Esophagus (tissue), 2 donors: Measurements from ENCODE around the gene MDH2. TPM values are rescaled to one million over a fixed set of nuclear protein-coding genes. Genes with fewer than 3 reads are reported as not detected.
A peak's percentile ranks its signal among the peaks of the same experiment; 100 is the strongest.

Experiments
- H3K27ac ChIP-seq, 2 donors: one replicate each; pipeline ENCODE4 v1.5.1; 2013; ENCODE audit warnings: low read depth in 2 of 2, mild to moderate bottlenecking in 2 of 2, inconsistent platforms in 1 of 2, low read length in 1 of 2, moderate library complexity in 1 of 2
- H3K27me3 ChIP-seq, 2 donors: one replicate each; pipeline ENCODE4 v1.6.1; 2013; ENCODE audit warnings: low read length in 2 of 2, control low read depth in 1 of 2, mild to moderate bottlenecking in 1 of 2; ENCODE audit not compliant: insufficient read depth in 2 of 2, control insufficient read depth in 1 of 2
- H3K36me3 ChIP-seq, 2 donors: one replicate each; pipeline ENCODE4 v1.6.1; 2013; ENCODE audit warnings: low read length in 1 of 2; ENCODE audit not compliant: control insufficient read depth in 2 of 2, insufficient read depth in 2 of 2
- H3K4me1 ChIP-seq, 2 donors: one replicate each; pipeline ENCODE4 v1.6.1; 2013; ENCODE audit warnings: low read length in 1 of 2; ENCODE audit not compliant: control insufficient read depth in 2 of 2, insufficient read depth in 2 of 2
- H3K4me3 ChIP-seq, 2 donors: one replicate each; pipeline ENCODE4 v1.5.1; 2013; ENCODE audit warnings: low read length in 2 of 2, mild to moderate bottlenecking in 2 of 2, low read depth in 1 of 2, moderate library complexity in 1 of 2
- H3K9me3 ChIP-seq, 2 donors: one replicate each; pipeline ENCODE4 v1.6.1; 2013; ENCODE audit warnings: mild to moderate bottlenecking in 2 of 2, low read depth in 1 of 2, low read length in 1 of 2, moderate library complexity in 1 of 2; ENCODE audit not compliant: control insufficient read depth in 2 of 2, insufficient read depth in 1 of 2
- WGBS, 2 donors: extraction: QIAGEN DNeasy Blood & Tissue Kit; methylation state at CpG; one replicate each; pipeline ENCODE4 v1.1.7; 2013; 5-methylcytosine and 5-hydroxymethylcytosine counted together
- polyA plus RNA-seq, 2 donors: library from polyadenylated mRNA; stranded (reverse); fragments of 200-250 nt; gene quantifications; one replicate each; pipeline ENCODE4 v1.2.3, GENCODE V29; 2013
- donor health status: healthy with polysubstance abuse.
- donor health status: Bipolar disorder and iron deficiency.

Gene MDH2
- polyA plus RNA-seq, 2 donors: 39.3 to 144 TPM

DNA sequence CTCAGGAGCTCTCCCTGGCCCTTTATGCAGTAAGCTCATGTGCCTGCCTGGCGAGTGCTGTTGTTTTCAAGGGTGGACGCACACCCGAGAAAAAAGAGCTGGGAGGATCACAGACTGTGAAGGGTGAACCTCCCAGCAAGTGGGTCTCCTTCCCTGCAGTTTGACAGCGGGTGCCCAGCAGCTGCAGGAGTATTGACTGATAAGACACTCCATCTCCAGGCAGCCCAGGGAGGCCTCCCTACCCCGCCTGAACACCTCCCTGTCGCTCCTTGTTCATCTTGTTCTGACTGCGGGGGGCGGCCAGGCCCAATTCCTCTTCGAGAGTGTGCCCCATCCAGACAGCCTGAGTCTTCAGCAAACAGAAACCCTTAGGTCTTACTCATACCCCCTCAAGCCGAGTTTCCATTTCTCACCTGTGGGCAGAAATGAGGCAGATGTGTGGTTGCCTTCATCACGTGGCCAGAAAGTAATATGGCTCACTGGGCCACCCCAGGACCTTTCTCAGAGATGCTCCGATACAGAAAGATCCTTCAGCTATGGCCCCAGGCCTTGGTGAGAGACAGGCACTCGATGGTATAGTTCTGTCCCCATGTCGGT lies 17.2 kb downstream of the MDH2 start:
- 88 to 89% methylated on average over 14 of the region's 14 CpGs for WGBS, 2 donors
- peaks cover 0 to 3% of the 10 kb centered on the region in 2 donors for H3K4me1 ChIP-seq
- no peak overlapping the region for H3K27ac ChIP-seq
- H3K36me3 ChIP-seq: peaks cover 19 to 51% of the 10 kb centered on the region in 2 donors
- no peaks in the 10 kb centered on the region for H3K27me3 ChIP-seq
- no peak overlapping the region for H3K4me3 ChIP-seq
- H3K9me3 ChIP-seq: no peaks in the 10 kb centered on the region

DNA sequence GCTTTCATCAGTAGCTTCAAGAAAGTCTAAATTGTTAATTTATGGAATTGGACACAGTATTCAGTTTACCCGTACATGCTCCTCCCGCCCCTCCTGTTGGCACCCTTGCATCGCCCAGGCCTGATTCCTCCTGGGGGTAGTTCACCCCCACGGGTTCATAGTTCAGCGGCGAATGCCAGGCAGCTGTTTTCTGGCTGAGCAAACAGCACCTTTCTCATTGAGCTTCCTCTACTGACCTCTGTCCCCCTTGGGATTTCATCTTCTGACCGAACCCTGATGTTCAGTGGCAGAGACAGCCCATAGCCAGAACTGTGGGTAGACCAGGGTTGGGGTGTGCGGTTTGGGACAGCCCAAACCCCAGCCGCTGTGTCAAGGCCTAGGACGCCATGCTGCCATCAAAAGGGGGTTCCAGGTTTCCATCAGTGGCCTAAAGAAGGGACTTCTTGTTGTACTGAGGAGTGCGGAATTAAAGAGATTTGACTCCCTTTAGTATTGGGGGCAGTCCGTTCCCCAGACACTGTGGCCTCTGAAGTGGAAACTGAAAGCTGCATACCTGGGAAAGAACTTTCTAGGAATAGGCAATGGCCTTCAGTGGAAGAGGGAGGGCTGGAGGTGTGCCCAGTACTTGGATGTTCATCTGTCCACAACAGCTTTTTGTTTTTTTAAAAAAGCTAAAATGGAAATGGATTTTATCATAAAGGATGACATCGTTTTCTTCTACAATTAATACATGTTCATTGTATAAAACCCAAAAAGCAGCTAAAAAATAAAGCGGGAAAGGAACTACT lies 19.0 kb downstream of the MDH2 start:
- Histone ChIP-seq H3K27me3 (no peaks in the 10 kb centered on the region), H3K27ac (no peak overlapping the region), H3K9me3 (no peaks in the 10 kb centered on the region), H3K4me1 (peaks cover 0 to 3% of the 10 kb centered on the region in 2 donors), H3K4me3 (no peak overlapping the region), H3K36me3 (peaks cover 8 to 40% of the 10 kb centered on the region in 2 donors)
- WGBS, 2 donors: 86 to 91% methylated on average over 14 of the region's 14 CpGs

DNA sequence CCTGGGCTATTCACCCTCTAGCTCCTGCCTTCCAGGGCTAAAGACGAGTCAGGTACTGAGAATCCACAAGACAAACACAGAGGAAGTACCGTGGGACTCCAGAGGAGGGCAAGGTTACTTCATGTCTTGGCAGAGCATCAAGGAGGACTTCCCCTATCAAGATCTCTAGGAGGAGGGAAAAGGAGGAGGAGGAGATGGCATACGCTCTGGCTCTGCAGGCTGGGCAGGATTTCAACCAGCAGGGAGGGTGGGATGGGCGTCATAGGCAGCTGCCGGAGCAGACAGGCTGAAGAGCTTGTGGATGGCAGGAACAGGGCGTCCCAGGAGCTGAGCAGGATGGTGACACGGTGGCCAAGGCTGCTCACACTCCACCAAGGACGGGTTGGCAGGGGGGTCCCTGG lies 21.3 kb downstream of the MDH2 start:
- H3K27me3 ChIP-seq: no peaks in the 10 kb centered on the region
- 24 to 28% methylated on average over 8 of the region's 8 CpGs for WGBS, 2 donors
- H3K36me3 ChIP-seq: peaks cover 7 to 25% of the 10 kb centered on the region in 2 donors
- no peaks in the 10 kb centered on the region for H3K9me3 ChIP-seq
- H3K4me3 ChIP-seq: no peak overlapping the region
- H3K27ac ChIP-seq: peak overlapping the region; percentile 40 to 70
- peaks cover 0 to 2% of the 10 kb centered on the region in 2 donors for H3K4me1 ChIP-seq

DNA sequence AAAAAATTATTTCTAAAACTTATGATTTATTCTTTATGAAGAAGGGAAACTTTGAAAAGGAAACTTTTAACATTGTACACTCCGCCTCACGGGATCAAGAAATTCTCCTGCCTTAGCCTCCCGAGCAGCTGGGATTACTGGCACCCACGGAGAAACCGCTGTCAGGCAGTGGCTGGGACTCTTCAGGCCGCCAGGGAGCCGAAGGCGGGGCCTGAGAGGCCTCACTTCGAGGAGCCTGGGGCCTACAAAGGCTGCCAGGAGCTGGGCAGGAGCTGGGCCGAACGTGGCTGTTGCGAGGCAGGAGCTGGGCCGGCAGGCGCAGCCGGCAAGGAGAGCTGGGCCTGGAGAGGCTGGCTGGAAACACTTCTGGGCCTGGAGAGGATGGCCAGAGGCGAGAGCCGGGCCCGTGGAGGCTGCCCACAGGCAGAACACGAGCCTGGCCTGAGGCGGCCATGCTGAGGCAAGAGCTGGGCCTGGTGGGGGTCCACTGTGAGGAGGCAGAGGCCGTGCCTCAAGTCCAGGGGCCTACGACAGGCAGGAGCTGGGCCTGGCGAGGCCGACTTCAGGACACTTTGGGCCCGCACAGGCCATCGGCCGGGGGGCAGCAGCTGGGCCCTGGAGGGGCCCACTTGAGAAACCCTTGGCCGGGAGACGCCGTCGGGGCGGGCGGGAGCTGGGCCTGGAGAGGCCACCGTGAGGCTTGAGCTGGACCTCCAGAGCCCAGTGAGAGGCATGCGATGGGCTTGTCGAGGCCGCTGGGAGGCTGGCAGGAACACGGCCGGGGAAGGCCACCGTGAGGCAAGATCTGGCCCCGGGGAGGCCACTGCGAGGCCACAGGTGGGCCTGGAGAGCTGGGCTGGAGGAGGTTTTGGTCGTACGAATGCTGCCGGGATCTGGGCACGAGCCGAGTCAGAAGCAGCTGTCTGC lies 23.7 kb downstream of the MDH2 start:
- H3K4me3 ChIP-seq: no peak overlapping the region
- H3K27ac ChIP-seq: peak overlapping the region in 1 of 2 donors; percentile 66
- peaks cover 2 to 3% of the 10 kb centered on the region in 2 donors for H3K4me1 ChIP-seq
- H3K9me3 ChIP-seq: peaks cover 2 to 6% of the 10 kb centered on the region in 2 donors
- WGBS, 2 donors: 77 to 81% methylated on average over 45 to 47 of the region's 47 CpGs
- peaks cover 0 to 5% of the 10 kb centered on the region in 2 donors for H3K36me3 ChIP-seq
- H3K27me3 ChIP-seq: no peaks in the 10 kb centered on the region

DNA sequence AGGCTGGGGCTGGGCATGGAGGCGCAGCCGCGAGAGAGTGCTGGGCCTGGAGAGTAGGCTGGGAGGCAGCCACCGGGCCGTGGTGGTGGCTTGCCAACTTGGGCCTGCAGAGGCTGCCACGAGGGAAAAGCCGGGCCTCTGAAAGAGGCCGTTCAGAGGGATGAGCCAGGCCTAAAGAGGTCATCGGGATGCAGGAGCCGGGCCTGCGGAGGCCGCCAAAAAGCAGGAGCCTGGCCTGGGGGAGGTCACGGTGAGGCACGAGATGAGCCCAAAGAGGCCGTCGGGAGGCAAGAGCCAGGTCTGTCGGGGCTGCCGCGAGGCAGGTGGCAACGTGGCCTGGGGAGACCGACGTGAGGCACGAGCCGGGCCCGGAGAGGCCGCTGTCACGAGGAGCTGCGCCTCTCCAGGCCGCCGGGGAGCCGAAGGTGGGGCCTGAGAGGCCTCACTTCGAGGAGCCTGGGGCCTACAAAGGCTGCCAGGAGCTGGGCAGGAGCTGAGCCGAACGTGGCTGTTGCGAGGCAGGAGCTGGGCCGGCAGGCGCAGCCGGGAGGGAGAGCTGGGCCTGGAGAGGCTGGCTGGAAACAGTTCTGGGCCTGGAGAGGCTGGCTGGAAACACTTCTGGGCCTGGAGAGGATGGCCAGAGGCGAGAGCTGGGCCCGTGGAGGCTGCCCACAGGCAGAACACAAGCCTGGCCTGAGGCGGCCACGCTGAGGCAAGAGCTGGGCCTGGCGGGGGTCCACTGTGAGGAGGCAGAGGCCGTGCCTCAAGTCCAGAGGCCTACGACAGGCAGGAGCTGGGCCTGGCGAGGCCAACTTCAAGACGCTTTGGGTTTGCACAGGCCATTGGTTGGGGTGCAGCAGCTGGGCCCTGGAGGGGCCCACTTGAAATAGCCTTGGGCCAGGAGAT lies 24.6 kb downstream of the MDH2 start:
- 94% methylated on average over 47 of the region's 47 CpGs for WGBS, 2 donors
- H3K9me3 ChIP-seq: peaks cover 2 to 6% of the 10 kb centered on the region in 2 donors
- no peaks in the 10 kb centered on the region for H3K36me3 ChIP-seq
- H3K4me3 ChIP-seq: no peak overlapping the region
- H3K4me1 ChIP-seq: peaks cover 2 to 3% of the 10 kb centered on the region in 2 donors
- no peaks in the 10 kb centered on the region for H3K27me3 ChIP-seq
- no peak overlapping the region for H3K27ac ChIP-seq

DNA sequence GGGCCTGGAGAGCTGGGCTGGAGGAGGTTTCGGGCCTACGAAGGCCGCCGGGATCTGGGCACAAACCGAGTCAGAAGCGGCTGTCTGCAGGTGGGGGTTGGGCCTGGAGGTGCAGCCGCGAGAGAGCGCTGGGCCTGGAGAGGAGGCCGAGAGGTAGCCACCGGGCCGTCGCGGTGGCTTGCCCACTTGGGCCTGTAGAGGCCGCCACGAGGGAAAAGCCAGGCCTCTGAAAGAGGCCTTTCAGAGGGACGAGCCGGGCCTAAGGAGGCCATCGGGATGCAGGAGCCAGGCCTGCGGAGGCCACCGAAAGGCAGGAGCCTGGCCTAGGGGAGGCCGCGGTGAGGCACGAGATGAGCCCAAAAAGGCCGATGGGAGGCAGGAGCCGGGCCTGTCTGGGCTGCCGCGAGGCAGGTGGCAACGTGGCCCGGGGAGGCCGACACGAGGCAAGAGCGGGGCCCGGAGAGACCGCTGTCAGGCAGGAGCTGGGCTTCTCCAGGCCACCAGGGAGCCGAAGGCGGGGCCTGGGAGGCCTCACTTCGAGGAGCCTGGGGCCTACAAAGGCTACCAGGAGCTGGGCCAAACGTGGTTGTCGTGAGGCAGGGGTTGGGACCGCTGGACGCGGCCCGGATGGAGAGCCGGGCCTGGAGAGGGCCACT lies 25.6 kb downstream of the MDH2 start:
- Histone ChIP-seq H3K4me3 (no peak overlapping the region), H3K4me1 (peaks cover 2 to 3% of the 10 kb centered on the region in 2 donors)

DNA sequence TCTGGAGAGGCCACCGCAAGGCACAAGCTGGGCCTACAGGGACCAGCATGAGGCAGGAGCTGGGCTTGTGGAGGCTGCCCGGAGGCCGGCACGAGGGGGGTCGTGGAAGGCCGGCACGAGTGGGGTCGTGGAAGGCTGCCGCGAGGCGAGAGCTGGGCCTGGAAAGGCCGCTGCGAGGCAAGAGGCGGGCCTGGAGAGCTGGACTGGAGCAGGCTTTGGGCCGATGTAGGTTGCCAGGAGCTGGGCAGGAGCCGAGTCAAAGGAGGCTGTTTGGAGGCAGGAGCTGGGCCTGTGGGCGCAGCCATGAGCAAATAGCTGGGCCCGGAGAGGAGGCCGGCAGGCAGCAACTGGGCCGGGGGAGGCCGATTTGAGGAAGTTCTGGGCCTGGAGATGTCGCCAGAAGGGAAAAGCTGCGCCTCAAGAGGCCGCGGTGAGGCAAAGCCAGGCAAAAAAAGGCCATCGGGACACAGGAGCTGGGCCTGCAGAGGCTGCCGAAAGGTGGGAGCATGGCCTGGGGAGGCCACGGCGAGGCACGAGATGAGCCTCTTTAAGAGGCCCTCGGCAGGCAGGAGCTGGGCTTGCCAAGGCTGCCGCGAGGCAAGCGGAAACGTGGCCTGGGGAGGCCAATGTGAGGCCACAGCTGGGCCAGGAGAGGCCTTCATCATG lies 26.5 kb downstream of the MDH2 start:
- no peaks in the 10 kb centered on the region for H3K27me3 ChIP-seq
- H3K36me3 ChIP-seq: no peaks in the 10 kb centered on the region
- no peak overlapping the region for H3K27ac ChIP-seq
- 97% methylated on average over 34 to 35 of the region's 35 CpGs for WGBS, 2 donors
- H3K9me3 ChIP-seq: peaks cover 2 to 6% of the 10 kb centered on the region in 2 donors
- H3K4me3 ChIP-seq: no peak overlapping the region
- H3K4me1 ChIP-seq: peaks cover 0 to 3% of the 10 kb centered on the region in 2 donors

More for the DNA sequence above, 25.6 kb downstream of the MDH2 start:
- Histone ChIP-seq H3K27ac (no peak overlapping the region), H3K9me3 (peaks cover 2 to 6% of the 10 kb centered on the region in 2 donors), H3K36me3 (no peaks in the 10 kb centered on the region), H3K27me3 (no peaks in the 10 kb centered on the region)
- 93 to 95% methylated on average over 43 to 45 of the region's 45 CpGs for WGBS, 2 donors

DNA sequence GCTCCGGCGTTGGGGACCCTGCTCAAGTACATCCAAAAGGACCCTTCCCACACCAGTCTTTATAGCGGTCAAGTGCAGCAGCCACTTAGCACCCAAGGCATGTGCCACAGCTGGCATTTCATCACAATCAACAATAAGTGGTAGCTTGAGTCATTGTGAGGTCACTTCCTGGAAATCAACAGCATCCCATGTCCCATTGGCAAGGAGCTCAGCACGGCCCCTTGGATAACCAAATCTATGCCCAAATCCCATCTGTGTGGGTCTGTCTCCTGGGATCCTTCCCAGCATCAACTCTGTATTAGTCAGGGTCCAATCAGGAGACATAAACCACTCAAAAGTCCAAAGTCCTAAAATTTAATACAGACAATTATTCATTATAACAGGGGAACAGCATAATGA lies 27.1 kb downstream of the MDH2 start:
- peaks cover 2 to 6% of the 10 kb centered on the region in 2 donors for H3K9me3 ChIP-seq
- no peaks in the 10 kb centered on the region for H3K27me3 ChIP-seq
- WGBS, 2 donors: 94 to 97% methylated on average over 4 of the region's 4 CpGs
- H3K4me1 ChIP-seq: peaks cover 0 to 3% of the 10 kb centered on the region in 2 donors
- H3K27ac ChIP-seq: no peak overlapping the region
- H3K4me3 ChIP-seq: no peak overlapping the region
- no peaks in the 10 kb centered on the region for H3K36me3 ChIP-seq
